Measurements from ENCODE around the gene EPHB3. TPM values are rescaled to one million over a fixed set of nuclear protein-coding genes. Genes with fewer than 3 reads are reported as not detected.

Gene EPHB3
- total and polyA plus RNA-seq, 2 of the 4 experiments (the other 2 are of a cell fraction), result 0.72 to 2.9 TPM

- no peaks in the 10 kb centered on the region for H4K20me1 ChIP-seq (ENCODE audit: insufficient read depth, low read length)
- POLR2A ChIA-PET (ENCODE audit: unreplicated experiment), result no interaction called here
- BruUV-seq (replicated peaks), result no TSS peak
- ATAC-seq (ENCODE audit: low read depth) (no peak), DNase-seq (no peak)
- H4K5ac ChIP-seq (ENCODE audit: low read depth, low read length), result no peak overlapping the region
- no peak overlapping the region for H2BK15ac ChIP-seq (ENCODE audit: low read depth, low read length)
- no peaks in the 10 kb centered on the region for H3K36me3 ChIP-seq (ENCODE audit: control insufficient read depth, insufficient read depth, low read length)
- no peak overlapping the region for H3K56ac ChIP-seq (ENCODE audit: extremely low read depth, insufficient read depth, low read length)
- no peak overlapping the region for H4K8ac ChIP-seq (ENCODE audit: low read depth in 2 of 2, low read length in 2 of 2)
- no peak overlapping the region for H3K18ac ChIP-seq (ENCODE audit: low read depth, low read length)
- H3K9me3 ChIP-seq (ENCODE audit: control insufficient read depth, insufficient read depth, low read length), result no peaks in the 10 kb centered on the region
- H2AK9ac ChIP-seq (replicated peaks; ENCODE audit: low read depth, low read length, poor library complexity), result no peak overlapping the region
- dilution Hi-C loops (cut with HindIII; ENCODE audit: low sequenced_read_pairs, unreplicated experiment), result no loop called here
- H3K27ac ChIP-seq (ENCODE audit: insufficient read depth, low read length), result no peak overlapping the region
- H3K4ac ChIP-seq (ENCODE audit: low read depth, low read length), result no peak overlapping the region
- no peak overlapping the region for H2BK120ac ChIP-seq (ENCODE audit: low read depth, low read length)
- H3K9ac ChIP-seq (ENCODE audit: low read depth, low read length), result no peak overlapping the region
- peaks cover 16% of the 10 kb centered on the region for H3K27me3 ChIP-seq (ENCODE audit: control insufficient read depth, insufficient read depth, low read length)
- CTCF ChIA-PET, result no interaction called here
- H3K9me1 ChIP-seq (ENCODE audit: insufficient read depth, low read length), result no peaks in the 10 kb centered on the region
- intact Hi-C loops (cut with micrococcal nuclease), result no loop called here
- H3K79me1 ChIP-seq (ENCODE audit: low read depth in 1 of 2, low read length in 2 of 2), result no peaks in the 10 kb centered on the region
- in situ Hi-C loops (cut with MboI; ENCODE audit: low sequenced_read_pairs), result no loop called here
- TF ChIP-seq CHD1 (IDR thresholded peaks at IDR 0.05; ENCODE audit: low read depth, low read length), result no peak
- TF ChIP-seq, protein P1, sequence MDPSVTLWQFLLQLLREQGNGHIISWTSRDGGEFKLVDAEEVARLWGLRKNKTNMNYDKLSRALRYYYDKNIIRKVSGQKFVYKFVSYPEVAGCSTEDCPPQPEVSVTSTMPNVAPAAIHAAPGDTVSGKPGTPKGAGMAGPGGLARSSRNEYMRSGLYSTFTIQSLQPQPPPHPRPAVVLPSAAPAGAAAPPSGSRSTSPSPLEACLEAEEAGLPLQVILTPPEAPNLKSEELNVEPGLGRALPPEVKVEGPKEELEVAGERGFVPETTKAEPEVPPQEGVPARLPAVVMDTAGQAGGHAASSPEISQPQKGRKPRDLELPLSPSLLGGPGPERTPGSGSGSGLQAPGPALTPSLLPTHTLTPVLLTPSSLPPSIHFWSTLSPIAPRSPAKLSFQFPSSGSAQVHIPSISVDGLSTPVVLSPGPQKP (IDR thresholded peaks at IDR 0.05; ENCODE audit: borderline replicate concordance, low read depth, low read length), result no peak
- no peak for TF ChIP-seq CTCF (conservative IDR thresholded peaks at IDR 0.05; ENCODE audit: low read depth, low read length)
- no peak for TF ChIP-seq POLR2A (IDR thresholded peaks at IDR 0.05; ENCODE audit: low read depth, low read length)
- no peak for TF ChIP-seq BHLHE40 (IDR thresholded peaks at IDR 0.05; ENCODE audit: low read depth, low read length)
- TF ChIP-seq, protein P2, sequence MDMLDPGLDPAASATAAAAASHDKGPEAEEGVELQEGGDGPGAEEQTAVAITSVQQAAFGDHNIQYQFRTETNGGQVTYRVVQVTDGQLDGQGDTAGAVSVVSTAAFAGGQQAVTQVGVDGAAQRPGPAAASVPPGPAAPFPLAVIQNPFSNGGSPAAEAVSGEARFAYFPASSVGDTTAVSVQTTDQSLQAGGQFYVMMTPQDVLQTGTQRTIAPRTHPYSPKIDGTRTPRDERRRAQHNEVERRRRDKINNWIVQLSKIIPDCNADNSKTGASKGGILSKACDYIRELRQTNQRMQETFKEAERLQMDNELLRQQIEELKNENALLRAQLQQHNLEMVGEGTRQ (IDR thresholded peaks at IDR 0.05; ENCODE audit: low read depth, low read length), result no peak
- no peak for TF ChIP-seq MXI1 (IDR thresholded peaks at IDR 0.05; ENCODE audit: borderline replicate concordance, low read depth, low read length)
- TF ChIP-seq RAD21 (IDR thresholded peaks at IDR 0.05; ENCODE audit: low read length), result no peak
- TF ChIP-seq RFX5 (IDR thresholded peaks at IDR 0.05; ENCODE audit: low read depth, low read length), result no peak
- no peak for TF ChIP-seq SMC3 (IDR thresholded peaks at IDR 0.05; ENCODE audit: low read depth, low read length)
- TF ChIP-seq CEBPB (IDR thresholded peaks at IDR 0.05; ENCODE audit: low read depth, low read length), result no peak
- H3K14ac ChIP-seq (replicated peaks; ENCODE audit: low read depth, low read length), result no peak overlapping the region
- H3K4me2 ChIP-seq (ENCODE audit: low read depth, low read length), result no peak overlapping the region
- H2AFZ ChIP-seq (replicated peaks; ENCODE audit: low read length, poor library complexity), result no peak overlapping the region
- no peak overlapping the region for H2AK5ac ChIP-seq (ENCODE audit: low read depth, low read length)
- H3K4me3 ChIP-seq (ENCODE audit: insufficient read depth, low read depth, low read length), result no peak overlapping the region
- WGBS, 2 experiments (ENCODE audit: extremely low coverage in 2 of 2, insufficient read length in 1 of 2), result 62% methylated on average over 4 of the region's 4 CpGs; no CpG with 5 or more reads in 1 of the 2 experiments
- H2BK5ac ChIP-seq (ENCODE audit: low read depth, low read length, poor library complexity, severe bottlenecking), result no peak overlapping the region
- H2BK20ac ChIP-seq (ENCODE audit: low read depth, low read length), result no peak overlapping the region
- no peak overlapping the region for H4K91ac ChIP-seq (ENCODE audit: insufficient read depth, low read depth, low read length)
- peaks cover 25% of the 10 kb centered on the region; the same call in 1 of the 2 replicates for H3K4me1 ChIP-seq (ENCODE audit: control insufficient read depth, insufficient read depth, low read length)
- no peak overlapping the region for H3K23ac ChIP-seq (ENCODE audit: low read depth, low read length)
These were observed 27.2 kb downstream of the EPHB3 start for GRCh38 chr3:184588776-184589175.
